GM12873 (cell line): ENCODE data around the gene TBKBP1.

ENCODE experiments used
- CTCF ChIP-seq: IDR thresholded peaks from 2 replicates; pipeline ENCODE4 v1.5.1; 2012; ENCODE audit warnings: low read depth, mild to moderate bottlenecking, moderate library complexity, low read length, control low read depth; ENCODE audit not compliant: insufficient read depth; ENCODE audit errors: missing control alignments

TBKBP1 gene

GRCh38 chr17:47728214-47728877, 34.4 kb downstream of the TBKBP1 start:
- TF ChIP-seq CTCF = no peak

GRCh38 chr17:47729476-47729875, 35.5 kb downstream of the TBKBP1 start:
- TF ChIP-seq CTCF = no peak

- TF ChIP-seq CTCF = no peak
Observed at GRCh38 chr17:47730681-47731080, 36.7 kb downstream of the TBKBP1 start.

GRCh38 chr17:47731396-47731795, 37.4 kb downstream of the TBKBP1 start:
- TF ChIP-seq CTCF = no peak

GRCh38 chr17:47732399-47733046, 38.6 kb downstream of the TBKBP1 start:
- TF ChIP-seq CTCF = no peak

GRCh38 chr17:47733047-47733673, 39.2 kb downstream of the TBKBP1 start, which contains the start of gene TBX21:
TBX21 (plus strand) TSS chr17:47733236; CDS start chr17:47733455, 219 bp downstream.
- peak; percentile 36 for TF ChIP-seq CTCF

GRCh38 chr17:47733674-47734410, 39.9 kb downstream of the TBKBP1 start:
- TF ChIP-seq CTCF = no peak
